ENCODE data around the gene TTC34.

TTC34 gene

GRCh38 chr1:2595812-2596529, 205.5 kb downstream of the TTC34 start:
- TF ChIP-seq CTCF (IDR thresholded peaks at IDR 0.05): no peak

GRCh38 chr1:2595261-2595811, 206.2 kb downstream of the TTC34 start:
- Histone ChIP-seq H3K9ac (no peak overlapping the region), H3K27ac (no peak overlapping the region), H3K9me3 (ENCODE audit: control insufficient read depth, low read length) (no peaks in the 10 kb centered on the region), H2AFZ (no peak overlapping the region), H3K4me2 (ENCODE audit: low read length) (no peak overlapping the region), H3K4me1 (no peaks in the 10 kb centered on the region), H3K36me3 (ENCODE audit: control insufficient read depth, insufficient read depth, low read length) (no peaks in the 10 kb centered on the region), H3K79me2 (no peaks in the 10 kb centered on the region), H3K4me3 (ENCODE audit: low read depth, low read length) (no peak overlapping the region), H3K27me3 (ENCODE audit: control insufficient read depth, insufficient read depth, low read length) (no peaks in the 10 kb centered on the region)
- TF ChIP-seq CTCF (IDR thresholded peaks at IDR 0.05): no peak

More at GRCh38 chr1:2595812-2596529, 205.5 kb downstream of the TTC34 start:
- H3K4me3 ChIP-seq (ENCODE audit: low read depth, low read length): no peak overlapping the region
- no peaks in the 10 kb centered on the region for H3K79me2 ChIP-seq
- no peak overlapping the region for H3K9ac ChIP-seq
- no peak overlapping the region for H3K27ac ChIP-seq
- no peaks in the 10 kb centered on the region for H3K27me3 ChIP-seq (ENCODE audit: control insufficient read depth, insufficient read depth, low read length)
- H3K9me3 ChIP-seq (ENCODE audit: control insufficient read depth, low read length): no peaks in the 10 kb centered on the region
- H3K4me1 ChIP-seq: no peaks in the 10 kb centered on the region
- H3K4me2 ChIP-seq (ENCODE audit: low read length): no peak overlapping the region
- no peak overlapping the region for H2AFZ ChIP-seq
- no peaks in the 10 kb centered on the region for H3K36me3 ChIP-seq (ENCODE audit: control insufficient read depth, insufficient read depth, low read length)

DNA sequence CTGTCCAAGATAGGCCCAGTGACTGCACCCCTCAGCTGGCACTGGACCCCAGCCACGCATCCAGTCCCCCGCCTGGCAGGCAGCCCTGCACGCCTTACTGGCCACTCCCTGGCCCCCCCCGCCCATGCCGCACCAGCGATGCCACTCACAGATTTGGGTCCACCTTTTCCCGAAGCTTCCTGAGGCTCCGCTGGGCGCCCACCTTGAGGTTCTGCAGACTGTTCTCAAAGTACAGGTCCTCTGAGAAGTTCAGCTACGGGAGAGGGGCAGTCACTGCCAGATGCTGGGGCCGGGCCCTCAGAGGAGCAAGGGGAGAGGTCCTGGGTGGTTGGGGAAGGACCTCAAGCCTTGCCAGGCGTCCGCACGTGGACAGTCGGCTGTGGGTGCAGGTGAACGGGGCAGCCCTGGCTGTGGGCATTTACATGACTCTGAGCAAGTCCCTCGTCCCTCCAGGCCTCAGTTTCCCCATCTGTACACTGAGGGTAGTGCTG, 206.8 kb downstream of the TTC34 start:
- Histone ChIP-seq H3K79me2 (no peaks in the 10 kb centered on the region), H3K9me3 (ENCODE audit: control insufficient read depth, low read length) (no peaks in the 10 kb centered on the region), H3K27me3 (ENCODE audit: control insufficient read depth, insufficient read depth, low read length) (no peaks in the 10 kb centered on the region), H3K4me2 (ENCODE audit: low read length) (no peak overlapping the region), H3K4me1 (no peaks in the 10 kb centered on the region), H3K9ac (no peak overlapping the region), H3K36me3 (ENCODE audit: control insufficient read depth, insufficient read depth, low read length) (no peaks in the 10 kb centered on the region), H3K4me3 (ENCODE audit: low read depth, low read length) (no peak overlapping the region), H2AFZ (no peak overlapping the region), H3K27ac (no peak overlapping the region)
- TF ChIP-seq CTCF (IDR thresholded peaks at IDR 0.05): no peak

DNA sequence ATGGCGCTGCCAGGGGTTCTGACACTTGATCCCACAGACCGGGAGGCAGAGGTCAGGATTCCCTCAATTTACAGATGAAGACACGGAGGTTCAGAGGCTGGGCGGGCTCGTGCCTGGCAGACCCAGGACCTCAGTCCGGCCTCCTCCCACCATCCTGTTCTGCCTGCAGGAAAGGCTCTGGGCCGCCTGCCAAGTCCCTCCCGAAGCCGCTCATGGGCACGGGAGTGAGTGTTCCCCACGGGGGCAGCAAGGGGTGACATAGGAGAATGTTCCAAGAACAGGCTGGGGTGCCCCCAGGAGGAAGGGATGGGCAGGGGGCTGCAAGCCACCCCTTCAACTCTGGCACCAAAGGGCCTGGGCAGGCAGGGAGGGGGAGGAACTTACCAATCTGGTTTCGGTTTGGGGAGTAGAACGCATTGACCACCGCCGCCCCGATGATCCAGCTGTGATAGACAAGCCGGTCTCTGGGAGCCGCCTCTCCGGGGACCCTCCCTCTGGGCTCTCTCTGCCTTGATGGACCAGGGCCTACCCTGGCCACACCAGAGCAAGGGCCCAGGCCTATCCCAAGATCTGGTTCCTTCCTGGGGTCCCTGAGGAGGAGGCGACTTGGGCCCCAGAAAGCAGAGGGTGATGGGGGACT, 207.4 kb downstream of the TTC34 start:
- Histone ChIP-seq H3K4me1 (no peaks in the 10 kb centered on the region), H3K36me3 (ENCODE audit: control insufficient read depth, insufficient read depth, low read length) (no peaks in the 10 kb centered on the region), H2AFZ (no peak overlapping the region), H3K9ac (no peak overlapping the region), H3K4me3 (ENCODE audit: low read depth, low read length) (no peak overlapping the region), H3K79me2 (no peaks in the 10 kb centered on the region), H3K27ac (no peak overlapping the region), H3K9me3 (ENCODE audit: control insufficient read depth, low read length) (no peaks in the 10 kb centered on the region), H3K4me2 (ENCODE audit: low read length) (peak overlapping the region; percentile 39), H3K27me3 (ENCODE audit: control insufficient read depth, insufficient read depth, low read length) (no peaks in the 10 kb centered on the region)
- TF ChIP-seq CTCF (IDR thresholded peaks at IDR 0.05): no peak

Data from parathyroid adenoma (tissue), 2 donors.